GM19025 (cell line): Measurements from ENCODE around the gene RIMBP2.
"Not testable (repeated sequence)": the region's sequence is repeated elsewhere in the genome, so short reads cannot be mapped to it uniquely, and the experiment has no call there.

Source experiments
- ATAC-seq: cut with Tn5 transposase; IDR thresholded peaks from one replicate; pipeline ENCODE4 v1.9.1; 2021; ENCODE audit warnings: mild to moderate bottlenecking, low read depth, moderate library complexity; ENCODE audit not compliant: unreplicated experiment

The RIMBP2 gene

DNA sequence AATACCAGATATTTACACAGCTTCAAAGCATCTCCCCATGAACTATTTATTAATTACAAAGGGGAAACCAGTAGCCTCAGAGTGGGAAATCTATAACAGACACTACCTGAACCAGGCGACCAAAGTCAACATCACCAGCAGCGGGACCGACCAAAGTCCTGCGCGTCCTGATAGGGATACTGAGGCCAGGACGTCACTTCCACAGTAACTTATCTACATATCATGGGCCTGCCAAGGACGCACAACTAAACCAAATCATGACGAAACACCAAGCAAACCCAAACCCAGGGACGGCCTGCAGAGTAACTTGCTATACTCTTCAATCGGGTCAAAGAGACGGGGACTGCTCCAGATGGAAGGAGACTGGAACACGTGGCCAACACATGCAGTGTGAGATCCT lies 26.0 kb upstream of the RIMBP2 start:
- no peak for ATAC-seq

DNA sequence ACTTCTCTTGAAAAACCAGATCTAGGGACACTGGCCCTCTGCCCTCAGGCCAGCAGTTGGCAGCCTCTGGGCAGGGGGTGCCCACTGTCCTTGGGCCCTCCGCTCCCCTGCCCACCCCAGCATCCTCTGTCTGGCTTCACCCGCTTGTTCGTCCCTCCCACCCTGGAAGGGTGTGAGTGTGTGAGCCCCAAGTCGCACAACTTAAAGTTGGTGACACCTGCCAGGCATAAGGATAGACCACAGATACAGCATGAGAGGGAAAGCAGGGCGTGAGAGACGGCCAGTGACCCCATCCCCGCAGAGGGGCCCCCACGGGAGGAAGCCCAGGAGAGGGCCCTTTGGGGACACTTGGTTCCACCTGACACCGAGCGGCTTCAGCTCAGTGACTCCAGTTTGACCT lies 23.5 kb upstream of the RIMBP2 start:
- ATAC-seq: no peak

DNA sequence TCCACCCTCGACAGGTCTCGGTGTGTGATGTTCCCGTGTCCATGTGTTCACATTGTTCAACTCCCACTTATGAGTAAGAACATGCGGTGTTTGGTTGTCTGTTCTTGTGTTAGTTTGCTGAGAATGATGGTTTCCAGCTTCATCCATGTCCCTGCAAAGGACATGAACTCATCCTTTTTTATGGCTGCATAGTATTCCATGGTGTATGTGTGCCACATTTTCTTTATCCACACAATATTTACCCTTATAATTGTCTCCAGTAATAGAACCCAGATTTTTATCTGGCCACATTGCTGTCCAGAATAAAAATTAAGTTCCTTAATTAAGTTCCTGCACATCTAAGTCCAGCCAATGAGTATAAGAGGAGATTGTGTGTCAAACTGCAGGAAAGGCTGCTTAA lies 22.3 kb upstream of the RIMBP2 start:
- not testable (repeated sequence) for ATAC-seq

DNA sequence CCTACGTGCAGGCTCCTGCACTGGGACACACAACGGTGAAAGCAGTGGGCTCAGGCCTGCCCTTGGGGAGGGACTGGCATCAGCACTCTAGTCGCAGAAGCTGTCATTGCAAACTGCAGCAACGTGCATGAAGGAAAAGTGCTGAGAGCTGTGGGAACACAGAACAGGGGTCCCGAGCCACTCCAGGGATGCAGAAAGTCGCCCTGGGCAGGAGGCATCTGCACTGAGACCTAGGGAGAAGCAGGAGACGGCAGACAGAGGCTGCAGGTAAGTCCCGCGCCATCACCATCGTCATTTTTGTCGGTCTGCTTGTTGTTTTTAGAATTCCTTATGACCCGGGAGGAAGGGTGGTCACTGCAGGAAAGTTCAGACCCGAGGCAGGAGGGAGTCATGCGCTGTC lies 21.6 kb upstream of the RIMBP2 start:
- no peak for ATAC-seq

DNA sequence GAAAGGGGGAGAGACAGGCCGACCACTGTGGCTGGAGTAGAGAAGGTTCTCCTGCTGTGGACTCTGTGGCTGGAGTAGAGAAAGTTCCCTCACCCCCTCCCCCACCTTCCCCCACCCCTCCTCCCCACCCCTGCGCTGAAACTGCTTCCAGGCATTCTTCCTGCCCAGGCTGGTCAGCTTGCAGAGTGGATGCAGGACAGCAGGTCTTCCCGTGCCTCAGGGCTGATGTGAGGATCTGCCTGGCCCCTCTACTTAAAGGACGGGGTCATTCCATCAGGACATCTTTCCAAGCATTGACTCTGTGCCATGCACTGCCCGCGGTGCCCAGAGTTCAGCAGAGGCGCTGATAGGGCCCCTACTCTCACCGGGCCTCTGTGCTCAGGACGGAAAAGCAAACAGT lies 13.2 kb upstream of the RIMBP2 start:
- ATAC-seq: no peak

DNA sequence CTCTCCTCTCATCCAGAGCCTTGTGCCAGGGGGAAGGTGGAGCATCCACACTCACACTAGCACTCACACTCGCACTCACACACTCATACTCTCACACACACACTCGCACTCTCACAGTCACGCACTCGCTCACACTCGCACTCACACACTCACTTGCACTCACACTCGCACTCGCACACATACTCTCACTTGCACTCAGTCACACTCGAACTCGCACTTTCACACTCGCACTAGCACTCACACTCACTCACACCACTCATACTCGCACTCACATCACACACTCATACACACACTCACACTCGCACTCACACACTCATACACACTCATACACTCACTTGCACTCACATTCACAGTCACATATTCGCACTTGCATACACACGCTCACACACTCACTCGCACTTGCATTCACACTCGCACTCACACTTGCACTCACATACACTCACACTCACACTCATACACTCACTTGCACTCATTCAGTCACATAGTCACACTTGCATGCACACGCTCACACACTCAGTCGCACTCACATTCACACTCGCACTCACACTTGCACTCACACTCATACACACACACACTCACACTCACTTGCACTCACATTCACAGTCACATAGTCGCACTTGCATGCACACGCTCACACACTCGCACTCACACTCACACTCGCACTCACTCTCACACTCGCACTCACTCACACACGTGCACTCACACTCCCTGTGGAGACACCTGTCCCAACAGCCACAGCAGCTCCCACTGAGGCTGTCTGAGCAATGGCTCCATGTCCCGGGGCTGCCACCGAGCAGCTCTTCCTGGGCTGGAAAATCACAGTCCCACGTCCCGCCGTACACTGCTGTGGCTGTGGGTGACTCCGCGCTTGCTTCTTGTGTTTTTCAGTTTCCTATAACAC lies 12.3 kb upstream of the RIMBP2 start:
- ATAC-seq: no peak

DNA sequence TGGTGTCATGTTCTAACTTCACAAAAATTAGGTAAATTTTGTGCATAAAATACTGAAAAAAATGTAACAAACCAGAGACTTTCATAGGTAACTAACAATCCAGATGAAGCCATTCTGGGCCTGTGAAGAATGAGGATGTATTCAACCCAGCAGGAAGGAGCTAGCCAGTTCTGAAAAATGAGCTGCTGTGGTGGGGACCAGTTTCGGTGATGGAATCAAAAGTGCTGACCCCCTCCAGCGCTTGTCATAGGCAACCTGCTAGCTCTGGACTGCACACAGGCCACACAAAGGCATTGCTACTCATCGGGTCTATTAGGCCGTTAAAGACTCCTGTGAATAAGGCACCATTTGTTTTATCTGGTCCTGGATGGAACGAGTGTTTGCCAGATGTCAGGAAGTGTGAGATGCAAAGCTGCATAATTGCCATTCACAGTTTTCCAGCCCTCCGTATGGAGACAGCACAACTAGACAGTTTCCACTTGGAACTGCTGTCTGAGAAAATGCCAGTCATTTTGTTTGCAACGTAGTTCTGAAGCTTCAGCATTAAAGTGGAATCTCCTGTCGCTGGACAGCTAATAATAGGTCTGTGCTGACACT lies 3.3 kb upstream of the RIMBP2 start:
- ATAC-seq: no peak

DNA sequence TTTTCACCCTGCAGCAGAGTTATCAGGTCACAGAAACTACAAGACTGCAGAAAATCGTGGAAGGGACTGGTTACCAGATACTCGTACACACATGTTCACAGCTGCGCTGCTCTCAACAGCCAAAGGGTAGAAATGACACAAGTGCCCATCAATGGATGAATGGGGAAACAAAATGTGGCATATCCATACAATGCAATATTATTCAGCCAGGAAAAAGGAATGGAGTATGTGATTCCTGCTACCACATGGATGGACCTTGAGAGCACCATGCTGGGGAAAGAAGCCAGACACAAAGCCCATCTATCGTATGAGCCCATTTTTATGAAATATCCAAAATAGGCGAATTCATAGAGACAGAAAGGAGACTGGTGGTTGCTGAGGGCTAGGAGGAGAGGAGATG lies 1.7 kb upstream of the RIMBP2 start:
- no peak for ATAC-seq

DNA sequence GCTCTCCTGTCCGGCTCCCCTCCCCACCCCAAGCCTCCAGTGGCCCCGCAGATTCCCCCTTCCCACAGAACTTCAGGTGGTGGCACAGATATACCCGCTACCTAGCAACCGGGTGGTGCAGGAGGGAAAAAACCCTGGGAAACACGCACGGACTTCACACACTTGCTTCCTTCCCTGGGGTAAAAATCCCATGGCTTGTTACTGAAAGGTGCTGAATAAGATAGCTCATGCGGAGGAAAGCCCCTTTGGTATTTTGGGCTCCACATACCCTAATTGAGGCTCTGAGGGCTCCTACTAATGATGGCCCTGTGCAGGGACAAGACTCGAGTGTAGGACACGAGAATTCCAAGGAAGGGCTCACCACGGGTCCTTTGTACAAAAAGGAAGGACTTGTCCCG lies 869 bp upstream of the RIMBP2 start:
- no peak for ATAC-seq

DNA sequence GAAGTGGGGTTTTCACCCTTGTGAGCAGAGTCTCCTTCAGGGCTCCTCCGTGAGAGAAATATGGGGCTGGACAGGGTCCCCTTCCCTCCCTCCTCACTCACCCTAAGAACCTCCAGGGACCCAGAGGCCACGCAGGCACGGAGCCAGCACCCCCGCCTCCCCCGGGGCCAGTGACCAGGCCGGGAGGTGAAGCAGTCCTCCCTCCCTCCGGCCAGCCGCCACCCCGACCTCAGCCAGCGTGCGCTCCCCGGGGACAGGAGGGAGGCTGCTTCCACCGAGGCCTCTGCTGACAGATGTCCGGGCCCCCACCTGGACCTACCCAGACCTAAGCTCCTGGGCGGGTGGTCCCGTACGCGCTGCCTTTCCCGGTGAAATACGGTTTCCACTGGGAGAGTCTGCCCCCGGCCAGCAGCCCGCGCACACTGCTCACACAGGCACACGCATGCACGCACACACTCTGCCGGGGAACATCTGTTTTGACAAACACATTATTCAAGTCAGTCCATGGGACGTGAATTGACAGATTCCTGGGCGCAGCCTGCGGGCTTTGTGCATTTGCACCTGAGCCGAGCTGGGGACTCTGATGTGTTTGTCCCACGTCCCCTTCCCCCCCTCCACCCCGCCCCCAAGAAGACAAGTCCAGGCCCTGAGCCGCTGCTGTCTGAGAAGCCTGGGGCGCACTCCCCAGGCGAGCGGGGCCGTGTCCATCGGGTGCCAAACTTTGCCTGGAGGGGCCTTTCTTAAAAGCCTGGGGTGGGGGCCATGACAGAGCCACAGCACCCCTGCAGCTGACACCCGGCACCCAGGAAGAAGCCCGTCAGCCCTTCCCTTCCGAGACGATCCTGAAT lies 725 bp downstream of the RIMBP2 start:
- ATAC-seq: no peak

DNA sequence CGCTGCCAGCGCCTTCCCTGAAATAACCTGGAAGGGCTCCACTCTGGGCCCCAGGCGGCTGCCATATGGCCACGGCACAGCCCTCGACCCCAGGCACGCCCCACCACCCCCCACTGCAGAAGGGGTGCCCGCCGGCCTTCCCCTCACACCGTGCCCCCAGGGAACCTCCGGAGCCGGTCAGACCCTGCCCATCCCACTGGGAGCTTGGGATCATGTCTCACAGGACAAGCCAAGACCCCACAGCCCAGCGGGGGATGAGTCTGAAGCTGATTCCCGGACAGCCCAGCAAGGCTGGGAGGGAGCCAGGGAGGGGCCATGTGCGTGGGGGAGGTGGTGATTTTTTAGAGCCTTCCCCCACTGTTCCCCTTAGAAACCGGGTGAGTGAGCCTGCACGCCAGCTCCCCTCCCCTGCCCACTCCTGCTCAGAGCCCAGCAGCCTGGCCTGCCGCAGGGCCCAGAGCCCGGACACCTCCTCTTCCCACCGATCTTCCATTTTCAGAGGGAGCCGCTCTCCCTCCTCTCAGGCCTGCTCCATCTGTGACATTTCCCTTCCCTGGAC lies 1.4 kb downstream of the RIMBP2 start:
- ATAC-seq: no peak

DNA sequence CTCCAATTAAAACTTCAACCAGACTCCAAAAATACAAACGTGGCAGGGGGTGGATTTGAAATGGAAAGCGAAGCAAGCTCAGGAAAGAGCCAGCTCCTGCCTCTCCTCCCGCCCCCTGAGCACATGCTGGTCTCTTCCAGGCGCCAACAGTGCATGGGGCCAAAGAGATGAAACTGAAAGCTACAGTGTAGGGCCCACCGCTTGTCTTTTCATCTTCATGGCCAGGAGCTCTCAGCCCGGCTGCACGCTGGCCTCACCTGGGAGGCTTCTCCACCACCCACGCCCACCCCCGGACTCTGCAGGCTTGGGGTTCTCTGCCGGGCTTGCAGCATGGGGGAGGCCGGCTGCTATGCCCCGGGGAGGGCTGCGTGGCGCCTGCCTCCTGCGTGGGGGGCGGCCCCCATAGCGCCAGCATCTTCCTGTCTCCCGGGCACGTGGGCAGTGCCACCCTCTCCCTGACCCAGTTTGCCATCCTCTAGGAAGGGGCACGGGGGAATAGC lies 2.0 kb downstream of the RIMBP2 start:
- no peak for ATAC-seq

DNA sequence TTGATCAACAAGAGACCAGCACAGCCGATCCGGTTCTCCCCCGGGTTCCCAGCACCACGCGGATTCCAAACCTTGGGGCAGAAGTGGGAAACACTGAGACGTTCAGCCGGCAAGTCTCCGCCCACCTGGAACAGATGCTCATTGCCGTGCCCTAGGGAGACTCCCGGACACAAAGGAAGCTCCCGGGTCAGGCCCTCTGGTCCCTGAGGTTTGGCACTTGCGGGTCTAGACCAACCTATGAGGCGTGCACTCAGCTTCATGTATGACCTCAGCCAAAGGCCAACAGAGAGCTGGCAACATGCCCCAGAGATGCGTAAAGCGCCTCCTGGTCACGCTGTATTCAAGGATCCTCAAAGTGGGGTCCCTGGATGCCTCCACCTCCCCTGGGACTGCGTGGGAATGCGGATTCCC lies 2.5 kb downstream of the RIMBP2 start:
- no peak for ATAC-seq

DNA sequence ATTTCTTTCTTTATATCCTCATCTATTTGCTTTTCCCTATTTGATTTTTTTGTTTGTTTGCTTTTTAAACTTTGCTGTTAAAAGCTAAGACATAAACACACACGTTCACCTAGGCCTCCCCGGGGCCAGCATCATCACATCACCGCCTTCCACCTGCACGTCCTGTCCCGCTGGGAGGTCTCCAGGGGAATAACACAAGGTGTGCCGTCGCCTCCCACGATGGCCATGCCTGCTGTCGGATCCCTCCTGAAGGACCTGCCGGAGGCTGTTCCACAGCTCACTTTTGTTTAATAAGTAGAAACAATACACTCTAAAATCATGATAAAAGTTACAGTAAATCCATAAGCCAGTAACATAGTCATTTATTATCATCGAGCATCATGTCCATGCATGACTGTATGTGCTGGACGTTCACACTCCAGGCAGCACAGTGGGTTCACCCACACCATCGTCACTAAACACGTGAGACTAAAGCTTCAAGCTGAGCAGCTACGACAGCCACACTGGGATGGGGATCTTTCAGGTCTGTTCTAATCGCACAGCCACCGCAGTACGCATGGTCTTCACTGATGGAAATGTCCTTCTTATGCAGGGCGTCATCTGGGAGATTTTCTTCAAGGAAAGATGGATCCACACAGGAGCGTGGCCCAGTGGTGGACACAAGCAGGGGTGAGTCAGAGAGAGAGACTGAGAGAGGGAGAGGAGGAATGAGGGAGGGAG lies 3.6 kb downstream of the RIMBP2 start:
- no peak for ATAC-seq

DNA sequence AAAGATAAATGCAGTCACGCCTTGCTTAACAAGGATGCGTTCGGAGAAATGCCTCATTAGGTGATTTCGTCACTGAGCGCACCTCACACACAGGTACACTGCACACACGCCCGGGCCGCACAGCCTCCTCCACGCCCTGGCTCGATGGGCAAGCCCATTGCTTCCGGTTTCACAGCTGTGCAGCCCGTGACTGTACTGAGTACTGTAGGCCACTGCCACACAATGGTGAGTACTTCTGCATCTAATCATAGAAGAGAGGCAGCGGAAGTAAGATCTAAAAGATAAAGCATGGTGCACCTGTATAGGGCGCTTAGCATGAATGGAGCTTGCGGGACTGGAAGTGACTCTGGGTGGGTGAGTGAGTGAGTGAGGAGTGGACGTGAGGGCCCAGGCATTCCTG lies 4.3 kb downstream of the RIMBP2 start:
- no peak for ATAC-seq

DNA sequence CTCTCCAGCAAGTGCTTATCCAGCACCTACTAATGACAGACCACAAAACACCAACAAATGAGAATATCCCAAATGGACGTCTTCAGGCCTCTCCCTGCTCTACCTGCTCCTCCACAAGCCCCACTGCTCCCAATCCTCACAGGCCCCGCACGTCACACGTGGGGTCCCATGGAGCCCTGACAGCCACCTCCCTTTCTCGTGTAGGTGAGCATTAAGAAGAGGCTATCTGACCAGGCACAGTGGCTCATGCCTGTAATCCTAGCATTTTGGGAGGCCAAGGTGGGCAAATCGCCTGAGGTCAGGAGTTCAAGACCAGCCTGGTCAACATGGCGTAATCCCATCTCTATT lies 5.4 kb downstream of the RIMBP2 start:
- no peak for ATAC-seq

DNA sequence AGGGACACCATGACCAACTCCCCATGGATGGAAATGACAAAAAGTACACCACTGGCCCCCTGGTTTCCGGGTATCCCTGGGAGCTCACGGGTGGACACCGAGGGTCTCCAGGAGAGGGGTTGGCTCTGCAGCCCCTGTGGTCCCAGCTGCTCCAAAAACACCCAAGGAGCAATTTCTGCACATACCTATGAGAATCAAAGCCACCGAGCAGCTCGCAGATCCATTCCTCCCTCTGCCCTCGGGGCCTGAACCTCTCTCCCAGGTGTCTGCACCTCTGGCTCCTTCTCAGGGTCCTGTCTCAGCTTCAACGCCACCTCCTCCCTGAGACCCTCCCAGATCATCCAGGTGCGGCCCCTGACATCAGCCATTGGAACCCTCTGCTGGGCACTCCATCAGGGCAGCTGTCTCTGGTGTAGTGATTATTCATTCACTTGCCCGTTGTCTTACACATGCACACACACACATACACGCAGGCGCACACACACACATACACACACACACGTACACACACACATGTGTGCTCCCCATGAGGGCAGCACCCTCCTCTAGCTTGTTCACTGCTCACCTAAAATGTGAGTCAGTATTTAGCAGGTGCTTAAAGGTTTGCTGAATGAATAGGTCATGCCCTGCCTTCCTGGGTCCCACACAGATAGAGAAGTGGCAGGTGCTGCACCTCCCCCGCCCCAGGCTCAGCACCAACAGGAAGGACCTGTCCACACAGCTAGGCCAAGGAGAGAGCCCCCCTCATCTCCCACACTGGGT lies 5.9 kb downstream of the RIMBP2 start:
- no peak for ATAC-seq

DNA sequence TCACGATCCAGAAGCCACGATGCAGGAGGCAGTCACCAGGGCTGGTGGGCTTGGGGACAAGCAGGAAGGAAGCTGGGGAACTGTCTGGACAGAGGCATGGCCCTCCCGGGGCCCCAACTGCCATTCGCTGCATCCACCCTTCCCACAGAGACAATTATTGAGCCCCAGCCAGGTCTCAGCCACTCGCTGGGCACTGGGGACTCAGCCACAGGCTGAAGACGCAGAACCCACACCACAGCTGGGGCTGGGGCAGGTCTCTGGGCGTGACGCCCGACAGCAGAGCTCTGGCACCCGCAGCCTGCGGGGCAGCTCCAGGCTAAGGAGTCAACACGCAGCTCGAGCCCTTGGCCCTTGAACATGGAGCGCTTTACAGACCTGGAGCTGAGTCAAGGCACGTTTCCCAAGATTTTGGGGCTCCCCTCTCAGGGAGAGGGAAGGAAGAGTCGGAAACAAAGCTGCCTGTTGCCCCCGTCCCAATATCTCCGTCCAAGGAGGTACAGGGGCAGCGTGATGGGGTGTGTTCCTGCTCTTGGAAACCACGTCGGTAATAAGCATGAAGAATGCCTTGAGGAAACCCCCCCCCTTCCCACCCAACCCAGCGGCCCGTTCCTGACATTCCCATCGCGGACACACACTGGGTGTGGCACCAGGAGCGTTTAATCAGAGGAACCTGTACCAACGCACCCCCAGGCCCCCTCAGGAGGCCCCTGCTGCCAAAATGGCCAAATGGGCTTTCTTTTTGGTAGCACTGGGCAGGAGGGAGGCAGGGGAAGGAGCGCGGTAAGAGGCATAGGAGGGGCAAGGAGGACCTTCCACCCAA lies 6.7 kb downstream of the RIMBP2 start:
- ATAC-seq: no peak

DNA sequence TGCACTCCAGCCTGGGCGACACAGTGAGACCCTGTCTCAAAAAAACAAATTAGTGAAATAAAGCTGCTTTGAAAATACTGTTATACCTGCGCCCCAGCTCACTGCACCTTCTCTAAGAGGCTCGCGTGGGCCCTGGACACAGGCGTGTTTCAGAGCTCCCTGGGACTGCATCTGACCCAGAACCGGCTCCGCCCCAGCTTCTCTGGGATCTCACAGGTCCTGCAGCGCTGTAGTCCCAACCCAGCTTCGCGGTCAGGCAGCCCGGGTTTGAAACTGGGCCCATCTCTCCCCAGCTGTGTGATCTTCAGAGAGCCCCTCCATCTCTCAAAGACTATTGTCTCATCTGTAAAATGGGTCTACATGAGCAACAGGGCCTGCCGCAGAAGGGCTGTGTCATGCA lies 7.5 kb downstream of the RIMBP2 start:
- no peak for ATAC-seq
